Erythroblast (primary cell): ENCODE measurements around the gene SCD.

Experiments
- GATA1 ChIP-seq: IDR thresholded peaks from 2 replicates; pipeline ENCODE4 v1.6.1; 2011; ENCODE audit warnings: low read depth, mild to moderate bottlenecking, control low read depth, low read length, moderate library complexity
- POLR2A ChIP-seq: IDR thresholded peaks from 2 replicates; pipeline ENCODE4 v1.6.1; 2011; ENCODE audit warnings: mild to moderate bottlenecking, low read length

- TF ChIP-seq POLR2A (no peak), GATA1 (no peak)
Observed at GRCh38 chr10:100315615-100316014, 31.4 kb upstream of the SCD start.
